HepG2 (cell line): ENCODE measurements around the gene AMOT. TPM values are rescaled to one million over a fixed set of nuclear protein-coding genes. Genes with fewer than 3 reads are reported as not detected.

Experiments
- ATAC-seq: fragments of 200-7000 bp; cut with Tn5 transposase; 3 replicates; pipeline ENCODE4 v1.9.1; 2020; ENCODE audit warnings: mild to moderate bottlenecking, moderate library complexity
- BruUV-seq: library from RNA; stranded (reverse); fragments of 400-500 nt; replicated peaks from 2 replicates; lab custom pipeline; 2021; lab: Mats Ljungman, UMichigan
- CTCF ChIA-PET: fragments of 300-600 bp; formaldehyde crosslinking; extraction: SDS; loops from one replicate; lab custom pipeline; 2021; ENCODE audit warnings: low total read pairs, inconsistent platforms, low intra/inter-chr PET ratio; lab: Yijun Ruan, JAX
- POLR2A ChIA-PET: fragments of 350-600 bp; sonication (Branson Sonifier 250); formaldehyde crosslinking; loops from one replicate; lab custom pipeline; 2020; ENCODE audit warnings: antibody characterized with exemption, inconsistent platforms; lab: Yijun Ruan, JAX
- DNase-seq: peaks from one replicate; pipeline ENCODE4 v3.0.0-alpha.2; 2015; ENCODE audit warnings: low spot score
- FAIRE-seq: peaks from 3 replicates; lab custom pipeline; 2011; peaks lifted over from hg19 to GRCh38; lab: Jason Lieb, UNC
- H2AFZ ChIP-seq: one replicate; pipeline ENCODE4 v1.6.1; 2011; ENCODE audit warnings: low read length, inconsistent platforms
- H3K27ac ChIP-seq: fragments of 300-600 bp; 3 replicates; pipeline ENCODE4 v1.8.0; 2011; ENCODE audit warnings: mixed run types, mild to moderate bottlenecking, mixed read lengths, low read length, inconsistent platforms; ENCODE audit not compliant: insufficient read depth; ENCODE audit errors: extremely low read length
- H3K27me3 ChIP-seq, 2 experiments: fragments of 200-600 bp in 1 of 2; 2 replicates in 1 of 2; 3 replicates in 1 of 2; pipeline versions ENCODE4 v1.6.0 to v1.8.0; 2011; ENCODE audit warnings: low read length in 2 of 2, mild to moderate bottlenecking in 2 of 2, moderate library complexity in 2 of 2, inconsistent platforms in 1 of 2; ENCODE audit not compliant: insufficient read depth in 2 of 2, control insufficient read depth in 1 of 2
- H3K36me3 ChIP-seq, 2 experiments: fragments of 200-600 bp in 1 of 2; replicated peaks in 1 of 2; 2 replicates in 1 of 2; 3 replicates in 1 of 2; pipeline versions ENCODE4 v1.5.1 to v1.8.0; 2011; ENCODE audit warnings: low read length in 2 of 2, inconsistent platforms in 1 of 2; ENCODE audit not compliant: insufficient read depth in 2 of 2, control insufficient read depth in 1 of 2
- H3K4me1 ChIP-seq: 2 replicates; pipeline ENCODE4 v1.5.1; 2012; ENCODE audit warnings: low read length, inconsistent platforms; ENCODE audit not compliant: insufficient read depth
- H3K4me2 ChIP-seq: 2 replicates; pipeline ENCODE4 v1.6.0; 2011; ENCODE audit warnings: low read depth, low read length, inconsistent platforms
- H3K4me3 ChIP-seq, 3 experiments: fragments of 200-600 bp in 1 of 3; sonication (generic), shearing (Covaris generic) in 1 of 3; replicated peaks in 1 of 3; 2 replicates each; pipeline ENCODE4 v1.5.1; 2011 to 2016; ENCODE audit warnings: low read length in 3 of 3, inconsistent platforms in 2 of 3, low read depth in 2 of 3, mild to moderate bottlenecking in 2 of 3, control low read depth in 1 of 3, mixed read lengths in 1 of 3; ENCODE audit not compliant: insufficient read depth in 1 of 3
- H3K79me2 ChIP-seq: one replicate; pipeline ENCODE4 v1.6.1; 2011; ENCODE audit warnings: low read length, inconsistent platforms; ENCODE audit not compliant: insufficient read depth
- H3K9ac ChIP-seq: 2 replicates; pipeline ENCODE4 v1.6.0; 2011; ENCODE audit warnings: mild to moderate bottlenecking, low read depth, low read length, inconsistent platforms; ENCODE audit not compliant: insufficient read depth
- H3K9me3 ChIP-seq: 2 replicates; pipeline ENCODE4 v1.5.1; 2012; ENCODE audit warnings: mild to moderate bottlenecking, low read length
- H4K20me1 ChIP-seq: 2 replicates; pipeline ENCODE4 v1.6.0; 2011; ENCODE audit warnings: inconsistent platforms, mild to moderate bottlenecking, low read length, moderate library complexity; ENCODE audit not compliant: insufficient read depth
- BORCS8-MEF2B ChIP-seq: sonication (generic); formaldehyde crosslinking; IDR thresholded peaks from 2 replicates; pipeline ENCODE4 v1.8.0; 2022; ENCODE audit warnings: mild to moderate bottlenecking, missing genetic modification reagents
- KAT8 ChIP-seq: IDR thresholded peaks from 2 replicates; pipeline ENCODE4 v1.6.1; 2016; ENCODE audit warnings: missing genetic modification reagents, missing compliant biosample characterization
- NFKBIZ ChIP-seq: IDR thresholded peaks from 2 replicates; pipeline ENCODE4 v1.6.1; 2018; ENCODE audit warnings: missing genetic modification reagents, missing compliant biosample characterization
- SP4 ChIP-seq: sonication (generic); formaldehyde crosslinking; IDR thresholded peaks from 2 replicates; pipeline ENCODE4 v1.8.1; 2023; ENCODE audit warnings: mild to moderate bottlenecking, missing genetic modification reagents
- TCF7L2 ChIP-seq: IDR thresholded peaks from 2 replicates; pipeline ENCODE4 v1.6.1; 2011; ENCODE audit warnings: mild to moderate bottlenecking, low read depth, low read length, moderate library complexity
- ZBTB38 ChIP-seq: sonication (generic); formaldehyde crosslinking; IDR thresholded peaks from 2 replicates; pipeline ENCODE4 v1.5.1; 2020; ENCODE audit warnings: mild to moderate bottlenecking, missing genetic modification reagents
- ZNF24 ChIP-seq: fragments of 450-650 bp; IDR thresholded peaks from 2 replicates; pipeline ENCODE4 v1.6.1; 2017; ENCODE audit warnings: antibody characterized with exemption, mild to moderate bottlenecking
- ZNF747 ChIP-seq: sonication (generic); formaldehyde crosslinking; IDR thresholded peaks from 2 replicates; pipeline ENCODE4 v1.8.1; 2023; ENCODE audit warnings: missing genetic modification reagents, mild to moderate bottlenecking, borderline replicate concordance
- ZNF772 ChIP-seq: sonication (generic); formaldehyde crosslinking; IDR thresholded peaks from 2 replicates; pipeline ENCODE4 v1.5.0; 2020; ENCODE audit warnings: mild to moderate bottlenecking, missing genetic modification reagents
- WGBS: methylation state at CpG from one replicate; pipeline ENCODE4 v1.1.6; 2017; ENCODE audit warnings: low lambda C conversion rate; 5-methylcytosine and 5-hydroxymethylcytosine counted together
- in situ Hi-C: cut with HindIII; loops from 2 replicates; pipeline ENCODE4 v1.10.0; 2017; ENCODE audit warnings: low pct_unique_long_range_greater_than_20kb; ENCODE audit not compliant: extremely low pct_ligation_motif_present
- intact Hi-C: fragments of 100-400 bp; cut with micrococcal nuclease; formaldehyde crosslinking; loops from one replicate; pipeline ENCODE4 v1.10.0; 2022; ENCODE audit not compliant: unreplicated experiment
- polyA plus RNA-seq, 8 experiments: library from polyadenylated mRNA; depleted of rRNA in 3 of 8; stranded (reverse) in 7 of 8; unstranded in 1 of 8; fragments of >200 nt; fragmentation: Illumina TruSeq in 4 of 8; extraction: Trizol in 4 of 8; gene quantifications; 2 replicates each; pipeline versions ENCODE4 v1.2.1 to v1.2.3, GENCODE V29; 2011 to 2016; ENCODE audit warnings: low read depth in 4 of 8, missing spikeins in 1 of 8, mixed read lengths in 1 of 8; ENCODE audit not compliant: insufficient read depth in 1 of 8
- total RNA-seq, 5 experiments: library from RNA; depleted of rRNA; stranded (reverse); fragments of >200 nt; fragmentation: Illumina TruSeq; extraction: Trizol; gene quantifications; 2 replicates each; pipeline ENCODE4 v1.2.3, GENCODE V29; 2016; ENCODE audit warnings: low read depth in 1 of 5

The AMOT gene
- total and polyA plus RNA-seq, 2 of the 13 experiments (the other 11 are each of a cell fraction or from before 2014, with no cell fraction given): 0.13 to 0.91 TPM

- Histone ChIP-seq H4K20me1 (no peaks in the 10 kb centered on the region), H3K79me2 (no peaks in the 10 kb centered on the region), H3K27me3 (no peaks in the 10 kb centered on the region), H3K27ac (no peak overlapping the region), H3K4me1 (no peaks in the 10 kb centered on the region), H3K4me3 (no peak overlapping the region), H3K4me2 (no peak overlapping the region), H3K9me3 (no peaks in the 10 kb centered on the region)
- BruUV-seq: no TSS peak
- FAIRE-seq (no peak), DNase-seq (no peak), ATAC-seq (no peak)
- POLR2A ChIA-PET: no interaction called here
- 67% methylated on average over 1 of the region's 1 CpG for whole genome bisulfite sequencing
- in situ Hi-C loops (no loop called here), intact Hi-C loops (loop anchor here (5.0 kb wide), 1 partner anchor 220 kb away; no protein-coding TSS in a partner anchor)
- TF ChIP-seq NFKBIZ (no peak), ZBTB38 (CRISPR knock-in tag) (no peak), ZNF24 (no peak), ZNF747 (CRISPR knock-in tag) (no peak), SP4 (CRISPR knock-in tag) (no peak), BORCS8-MEF2B (CRISPR knock-in tag) (no peak), KAT8 (CRISPR knock-in tag) (no peak)
- TF ChIP-seq, all 625 proteins: peak for 0
- H3K9ac ChIP-seq: no peak overlapping the region
- no peaks in the 10 kb centered on the region for H3K36me3 ChIP-seq
- H2AFZ ChIP-seq: no peak overlapping the region
- CTCF ChIA-PET: no interaction called here
These were observed 13.2 kb downstream of the AMOT start for GRCh38 chrX:112827292-112827903.

- ATAC-seq: no peak
- Histone ChIP-seq H3K4me3 (no peak overlapping the region), H3K4me2 (no peak overlapping the region), H4K20me1 (no peaks in the 10 kb centered on the region), H3K79me2 (no peaks in the 10 kb centered on the region), H3K4me1 (no peaks in the 10 kb centered on the region), H3K27me3 (no peaks in the 10 kb centered on the region), H3K9ac (no peak overlapping the region), H3K9me3 (no peaks in the 10 kb centered on the region), H3K27ac (no peak overlapping the region), H2AFZ (no peak overlapping the region), H3K36me3 (no peaks in the 10 kb centered on the region)
- TF ChIP-seq ZNF772 (CRISPR knock-in tag): no peak
- TF ChIP-seq TCF7L2: no peak
- DNase-seq: no peak
- intact Hi-C loops: loop anchor here (5.0 kb wide), 1 partner anchor 221 kb away; no protein-coding TSS in a partner anchor
- no TSS peak for BruUV-seq
- in situ Hi-C loops: no loop called here
- FAIRE-seq: no peak
- ChIA-PET POLR2A (no interaction called here), CTCF (no interaction called here)
These were observed 14.6 kb downstream of the AMOT start for GRCh38 chrX:112826023-112826422.
